Trophoblast cell (in vitro differentiated cells and primary cell): Measurements from ENCODE around the gene SEL1L.

ENCODE experiments used
- DNase-seq, 2 donors: peaks; one replicate each; pipeline ENCODE4 v3.0.0-alpha.2; 2016
- H2AFZ ChIP-seq: 2 replicates; pipeline ENCODE4 v1.6.1; 2013; ENCODE audit warnings: low read length, moderate library complexity, mild to moderate bottlenecking; ENCODE audit not compliant: insufficient read depth, poor library complexity
- H2AK5ac ChIP-seq: 2 replicates; pipeline ENCODE4 v1.6.1; 2013; ENCODE audit warnings: mild to moderate bottlenecking, low read length
- H2BK120ac ChIP-seq: 2 replicates; pipeline ENCODE4 v1.6.1; 2013; ENCODE audit warnings: low read length, mild to moderate bottlenecking, moderate library complexity; ENCODE audit not compliant: insufficient read depth, poor library complexity
- H2BK12ac ChIP-seq: 2 replicates; pipeline ENCODE4 v1.6.1; 2013; ENCODE audit warnings: mild to moderate bottlenecking, low read length, moderate library complexity
- H2BK5ac ChIP-seq: 2 replicates; pipeline ENCODE4 v1.6.1; 2013; ENCODE audit warnings: low read length, low read depth, moderate library complexity, mild to moderate bottlenecking; ENCODE audit not compliant: poor library complexity
- H3K14ac ChIP-seq: 2 replicates; pipeline ENCODE4 v1.6.1; 2013; ENCODE audit warnings: mild to moderate bottlenecking, low read length
- H3K18ac ChIP-seq: 2 replicates; pipeline ENCODE4 v1.6.1; 2013; ENCODE audit warnings: mild to moderate bottlenecking, low read length
- H3K23ac ChIP-seq: 2 replicates; pipeline ENCODE4 v1.6.1; 2013; ENCODE audit warnings: low read length
- H3K27ac ChIP-seq: 2 replicates; pipeline ENCODE4 v1.5.1; 2013; ENCODE audit warnings: low read depth, mild to moderate bottlenecking, inconsistent platforms, low read length, moderate library complexity
- H3K27me3 ChIP-seq: 2 replicates; pipeline ENCODE4 v1.6.1; 2013; ENCODE audit warnings: inconsistent platforms, mild to moderate bottlenecking, low read length, moderate library complexity; ENCODE audit not compliant: insufficient read depth
- H3K36me3 ChIP-seq, 2 experiments: 1 replicate in 1 of 2; 2 replicates in 1 of 2; pipeline ENCODE4 v1.6.1; 2013; ENCODE audit warnings: low read length in 2 of 2, mild to moderate bottlenecking in 2 of 2, moderate library complexity in 1 of 2; ENCODE audit not compliant: insufficient read depth in 2 of 2, control insufficient read depth in 1 of 2
- H3K4ac ChIP-seq: 2 replicates; pipeline ENCODE4 v1.6.1; 2013; ENCODE audit warnings: low read depth, mild to moderate bottlenecking, low read length, moderate library complexity
- H3K4me1 ChIP-seq, 2 experiments: 1 replicate in 1 of 2; 2 replicates in 1 of 2; pipeline ENCODE4 v1.6.1; 2013; ENCODE audit warnings: low read length in 2 of 2, mild to moderate bottlenecking in 2 of 2, moderate library complexity in 1 of 2; ENCODE audit not compliant: insufficient read depth in 2 of 2, control insufficient read depth in 1 of 2
- H3K4me2 ChIP-seq: 2 replicates; pipeline ENCODE4 v1.6.1; 2013; ENCODE audit warnings: inconsistent platforms, mild to moderate bottlenecking, low read length, moderate library complexity
- H3K4me3 ChIP-seq: 2 replicates; pipeline ENCODE4 v1.5.1; 2013; ENCODE audit warnings: mild to moderate bottlenecking, low read depth, low read length, inconsistent platforms
- H3K79me1 ChIP-seq: one replicate; pipeline ENCODE4 v1.6.1; 2013; ENCODE audit warnings: low read length
- H3K79me2 ChIP-seq: 2 replicates; pipeline ENCODE4 v1.6.1; 2013; ENCODE audit warnings: low read length, mild to moderate bottlenecking; ENCODE audit not compliant: control insufficient read depth, insufficient read depth, poor library complexity
- H3K9ac ChIP-seq: 2 replicates; pipeline ENCODE4 v1.6.1; 2013; ENCODE audit warnings: mild to moderate bottlenecking, low read length
- H3K9me3 ChIP-seq: 2 replicates; pipeline ENCODE4 v1.6.1; 2013; ENCODE audit warnings: low read depth, mild to moderate bottlenecking, control low read depth, inconsistent platforms, low read length; ENCODE audit not compliant: insufficient read depth
- H4K12ac ChIP-seq: 2 replicates; pipeline ENCODE4 v1.6.1; 2013; ENCODE audit warnings: low read depth, mild to moderate bottlenecking, low read length, moderate library complexity
- H4K8ac ChIP-seq: 2 replicates; pipeline ENCODE4 v1.6.1; 2013; ENCODE audit warnings: low read depth, mild to moderate bottlenecking, low read length, moderate library complexity
- H4K91ac ChIP-seq: one replicate; pipeline ENCODE4 v1.6.1; 2013; ENCODE audit warnings: low read depth, mild to moderate bottlenecking, low read length, moderate library complexity
- WGBS: extraction: QIAGEN DNeasy Blood & Tissue Kit; methylation state at CpG from one replicate; pipeline ENCODE4 v1.1.7; 2013; ENCODE audit warnings: missing lambda C conversion rate; ENCODE audit not compliant: insufficient read length, insufficient coverage; ENCODE audit errors: extremely low coverage; 5-methylcytosine and 5-hydroxymethylcytosine counted together

SEL1L gene

GRCh38 chr14:81529391-81529790 lies 4.3 kb downstream of the SEL1L start:
- H3K4ac ChIP-seq = no peak overlapping the region
- no peak overlapping the region for H3K27ac ChIP-seq
- H3K79me1 ChIP-seq = peaks cover 5% of the 10 kb centered on the region

GRCh38 chr14:81525129-81525528 lies 8.5 kb downstream of the SEL1L start:
- H4K8ac ChIP-seq = no peak overlapping the region
- H3K27me3 ChIP-seq = no peaks in the 10 kb centered on the region
- no peak for DNase-seq
- H3K4me1 ChIP-seq = peaks cover 0 to 2% of the 10 kb centered on the region in 2 experiments
- H2BK12ac ChIP-seq = no peak overlapping the region
- H2BK120ac ChIP-seq = no peak overlapping the region
- no peak overlapping the region for H3K4me3 ChIP-seq
- no peak overlapping the region for H3K9ac ChIP-seq
- H3K79me1 ChIP-seq = no peaks in the 10 kb centered on the region
- no peak overlapping the region for H3K4ac ChIP-seq
- H3K14ac ChIP-seq = no peak overlapping the region
- H3K18ac ChIP-seq = no peak overlapping the region
- H3K23ac ChIP-seq = no peak overlapping the region
- H2AK5ac ChIP-seq = no peak overlapping the region
- H4K91ac ChIP-seq = no peak overlapping the region
- no CpG with 5 or more reads among the region's 1 CpG for WGBS
- H3K79me2 ChIP-seq = no peaks in the 10 kb centered on the region
- H2AFZ ChIP-seq = no peak overlapping the region
- peaks cover 3 to 4% of the 10 kb centered on the region in 2 experiments for H3K36me3 ChIP-seq
- H2BK5ac ChIP-seq = no peak overlapping the region
- H3K4me2 ChIP-seq = no peak overlapping the region
- no peak overlapping the region for H3K27ac ChIP-seq
- no peaks in the 10 kb centered on the region for H3K9me3 ChIP-seq
- no peak overlapping the region for H4K12ac ChIP-seq

More at GRCh38 chr14:81529391-81529790, 4.3 kb downstream of the SEL1L start:
- Histone ChIP-seq H2BK12ac (no peak overlapping the region), H3K4me1 (no peaks in the 10 kb centered on the region), H3K27me3 (no peaks in the 10 kb centered on the region), H2BK120ac (no peak overlapping the region), H3K14ac (no peak overlapping the region), H3K36me3 (peaks cover 1 to 3% of the 10 kb centered on the region in 2 experiments), H3K9ac (no peak overlapping the region), H3K79me2 (peaks cover 8% of the 10 kb centered on the region), H3K9me3 (no peaks in the 10 kb centered on the region), H2BK5ac (no peak overlapping the region), H4K12ac (no peak overlapping the region), H4K8ac (no peak overlapping the region), H2AFZ (no peak overlapping the region), H3K4me3 (no peak overlapping the region), H2AK5ac (no peak overlapping the region), H3K23ac (no peak overlapping the region), H4K91ac (no peak overlapping the region), H3K18ac (no peak overlapping the region), H3K4me2 (no peak overlapping the region)
- no CpG with 5 or more reads among the region's 2 CpGs for WGBS
- no peak for DNase-seq

GRCh38 chr14:81523616-81524015 lies 10.0 kb downstream of the SEL1L start:
- no peak overlapping the region for H4K8ac ChIP-seq
- H3K18ac ChIP-seq = no peak overlapping the region
- H3K79me2 ChIP-seq = no peaks in the 10 kb centered on the region
- H3K9ac ChIP-seq = no peak overlapping the region
- no peak overlapping the region for H3K23ac ChIP-seq
- no peak overlapping the region for H4K91ac ChIP-seq
- no peak overlapping the region for H2AK5ac ChIP-seq
- no peak overlapping the region for H2AFZ ChIP-seq
- H2BK120ac ChIP-seq = no peak overlapping the region
- H3K4me3 ChIP-seq = no peak overlapping the region
- no peak overlapping the region for H3K27ac ChIP-seq
- H3K4ac ChIP-seq = no peak overlapping the region
- H3K4me1 ChIP-seq = peaks cover 0 to 2% of the 10 kb centered on the region in 2 experiments
- H3K4me2 ChIP-seq = no peak overlapping the region
- DNase-seq = no peak
- no peak overlapping the region for H3K14ac ChIP-seq
- H2BK12ac ChIP-seq = no peak overlapping the region
- no CpG with 5 or more reads among the region's 2 CpGs for WGBS
- no peak overlapping the region for H2BK5ac ChIP-seq
- H3K9me3 ChIP-seq = no peaks in the 10 kb centered on the region
- H3K79me1 ChIP-seq = no peaks in the 10 kb centered on the region
- no peak overlapping the region for H4K12ac ChIP-seq
- H3K27me3 ChIP-seq = no peaks in the 10 kb centered on the region
- H3K36me3 ChIP-seq = peaks cover 3 to 4% of the 10 kb centered on the region in 2 experiments

- DNase-seq = no peak
- Histone ChIP-seq H3K27me3 (no peaks in the 10 kb centered on the region), H2BK12ac (no peak overlapping the region), H3K9ac (no peak overlapping the region), H3K79me1 (no peaks in the 10 kb centered on the region), H3K27ac (no peak overlapping the region), H3K14ac (no peak overlapping the region), H3K79me2 (no peaks in the 10 kb centered on the region), H2BK5ac (no peak overlapping the region), H4K8ac (no peak overlapping the region), H3K36me3 (peaks cover 3 to 4% of the 10 kb centered on the region in 2 experiments), H3K4me3 (no peak overlapping the region), H3K4me1 (peaks cover under 1 to 2% of the 10 kb centered on the region in 2 experiments), H2BK120ac (no peak overlapping the region), H3K18ac (no peak overlapping the region), H2AK5ac (no peak overlapping the region), H3K4ac (no peak overlapping the region), H2AFZ (no peak overlapping the region), H3K23ac (no peak overlapping the region), H4K12ac (no peak overlapping the region), H3K9me3 (no peaks in the 10 kb centered on the region), H4K91ac (no peak overlapping the region), H3K4me2 (no peak overlapping the region)
- WGBS = no CpG with 5 or more reads among the region's 4 CpGs
Measured at GRCh38 chr14:81523016-81523415, 10.6 kb downstream of the SEL1L start.
